DLD1 (cell line): ENCODE data around the gene OR10J1.

Experiments
- in situ Hi-C: cut with HindIII; loops from 2 replicates; pipeline ENCODE4 v1.10.0; 2017; ENCODE audit warnings: low sequenced_read_pairs

The OR10J1 gene

DNA sequence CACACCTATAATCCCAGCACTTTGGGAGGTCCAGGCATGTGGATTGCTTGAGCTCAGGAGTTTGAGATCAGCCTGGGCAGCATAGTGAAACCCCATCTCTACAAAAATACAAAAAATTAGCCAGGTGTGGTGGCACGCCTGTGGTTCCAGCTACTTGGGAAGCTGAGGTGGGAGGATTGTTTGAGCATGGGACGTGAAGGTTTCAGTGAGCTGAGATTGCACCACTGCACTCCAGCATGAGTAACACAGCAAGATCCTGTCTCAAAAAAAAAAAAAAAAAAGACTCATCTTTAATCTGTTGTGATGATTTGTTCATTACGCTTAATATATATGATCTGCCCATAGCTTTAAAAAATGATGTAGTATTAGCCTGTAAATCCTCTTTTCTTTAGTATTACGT, 44.0 kb downstream of the OR10J1 start:
- in situ Hi-C loops = no loop called here
